GM19023 (cell line): ENCODE measurements around the gene ARPC5L.
A peak's percentile ranks its signal among the peaks of the same experiment; 100 is the strongest.

Experiments
- ATAC-seq: cut with Tn5 transposase; IDR thresholded peaks from one replicate; pipeline ENCODE4 v1.9.1; 2021; ENCODE audit warnings: mild to moderate bottlenecking, moderate library complexity; ENCODE audit not compliant: unreplicated experiment

Gene ARPC5L

DNA sequence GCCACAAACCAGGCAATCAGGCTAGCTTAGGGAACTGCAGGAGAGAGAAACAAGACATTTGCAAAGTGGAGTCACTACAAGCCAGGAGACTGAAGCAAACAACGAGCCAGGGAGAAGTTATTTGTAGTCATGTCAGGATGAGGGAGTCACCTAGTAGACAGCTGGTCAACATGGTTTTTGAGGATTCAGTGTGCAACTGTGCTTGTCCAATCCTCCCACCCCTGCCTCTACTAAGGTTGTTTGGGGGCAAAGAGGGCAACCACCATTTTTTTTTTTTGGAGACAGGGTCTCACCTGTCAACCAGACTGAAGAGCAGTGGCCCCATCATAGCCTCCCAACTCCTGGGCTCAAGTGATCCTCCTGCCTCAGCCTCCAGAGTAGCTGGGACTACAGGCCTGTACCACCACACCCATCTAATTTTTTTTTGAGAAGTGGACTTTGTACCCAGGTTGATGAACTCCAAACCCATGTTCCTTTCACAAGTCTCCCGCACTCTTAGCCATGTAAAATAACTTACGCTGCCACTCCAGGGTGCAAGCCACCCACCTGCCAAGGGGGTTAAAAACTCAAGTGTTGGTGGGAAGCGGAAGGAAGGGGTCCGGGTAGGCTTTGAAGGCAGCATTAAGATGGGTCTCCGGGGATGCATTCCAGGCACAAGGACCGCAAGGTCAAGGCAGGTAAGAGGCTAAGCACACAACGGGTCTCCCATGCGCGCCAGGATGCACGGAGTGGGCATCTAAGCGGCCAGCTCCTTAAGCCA, 1.2 kb upstream of the ARPC5L start:
- ATAC-seq = no peak

- ATAC-seq = no peak
Observed at GRCh38 chr9:124863371-124863871, 1.5 kb downstream of the ARPC5L start.

DNA sequence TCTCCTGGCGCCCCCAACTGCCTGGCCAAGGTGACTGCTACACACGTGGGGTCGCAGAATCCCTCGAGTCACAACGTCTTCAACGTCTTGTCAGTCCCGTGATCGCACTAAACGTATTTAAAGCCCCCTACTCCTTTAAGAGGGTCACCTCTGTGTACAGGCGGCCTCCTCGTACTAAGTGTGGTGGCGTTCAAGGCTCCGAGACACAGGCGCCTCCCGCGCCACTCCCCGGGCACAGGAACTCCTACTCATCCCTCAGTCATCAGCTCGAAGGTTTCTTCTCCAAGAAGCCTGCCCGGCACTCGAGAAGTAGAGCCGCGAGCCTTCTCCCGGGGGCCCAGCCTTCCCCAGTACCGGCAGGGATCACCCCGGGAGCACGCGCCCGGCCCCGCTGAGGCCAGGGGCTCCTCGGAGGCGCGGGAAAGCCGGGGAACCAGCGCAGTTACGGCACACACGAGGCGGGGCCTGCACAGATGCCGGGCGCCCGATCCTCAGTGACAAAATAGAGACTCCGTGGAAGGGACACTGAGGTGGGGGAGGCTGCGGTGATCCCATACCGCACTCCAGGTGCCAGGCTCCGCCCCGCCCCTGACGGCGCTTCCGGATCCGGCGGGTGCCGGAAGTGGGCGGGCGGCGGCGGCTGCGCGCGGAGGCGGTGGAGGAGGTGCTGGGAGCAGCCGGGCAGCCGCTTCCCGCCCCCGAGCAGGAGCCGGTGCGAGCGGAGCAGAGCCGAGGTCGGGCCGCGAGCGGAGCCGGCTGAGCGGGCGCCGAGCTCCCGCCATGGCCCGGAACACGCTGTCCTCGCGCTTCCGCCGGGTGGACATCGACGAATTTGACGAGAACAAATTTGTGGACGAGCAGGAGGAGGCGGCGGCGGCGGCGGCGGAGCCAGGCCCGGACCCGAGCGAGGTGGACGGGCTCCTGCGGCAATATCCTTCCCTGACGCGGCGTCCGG, 6.9 kb downstream of the ARPC5L start:
- peak; percentile 66 for ATAC-seq

DNA sequence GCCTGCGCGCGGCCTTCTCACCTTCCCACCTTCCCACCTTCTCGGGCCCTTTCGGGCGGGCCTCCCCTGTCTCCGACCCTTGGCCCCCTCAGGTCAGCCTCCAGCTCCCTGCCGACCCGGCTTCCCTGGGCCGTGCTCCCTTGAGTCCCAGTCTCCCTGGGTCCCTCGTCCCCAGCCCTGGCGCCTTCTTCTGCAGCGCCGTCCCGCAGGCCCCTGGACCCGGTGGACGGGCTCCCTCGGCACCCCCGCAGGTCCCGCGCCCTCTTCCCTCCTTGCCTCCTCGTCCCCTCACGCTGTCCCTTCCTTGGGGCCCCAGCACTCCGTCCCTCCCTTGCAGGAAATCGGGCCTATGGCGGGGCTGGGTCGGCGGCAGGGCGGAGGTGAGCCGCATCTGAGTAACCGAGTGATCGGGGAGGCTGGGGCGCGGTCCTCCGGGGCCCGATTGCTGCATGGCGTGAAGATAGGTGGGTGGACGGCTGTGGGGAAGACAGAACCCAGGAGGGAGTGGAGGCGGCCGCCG, 7.6 kb downstream of the ARPC5L start:
- peak; percentile 6 for ATAC-seq

- ATAC-seq = peak; percentile 41
Observed at GRCh38 chr9:124869986-124870560, 8.1 kb downstream of the ARPC5L start.

GRCh38 chr9:124870723-124871122, 8.8 kb downstream of the ARPC5L start:
- no peak for ATAC-seq

DNA sequence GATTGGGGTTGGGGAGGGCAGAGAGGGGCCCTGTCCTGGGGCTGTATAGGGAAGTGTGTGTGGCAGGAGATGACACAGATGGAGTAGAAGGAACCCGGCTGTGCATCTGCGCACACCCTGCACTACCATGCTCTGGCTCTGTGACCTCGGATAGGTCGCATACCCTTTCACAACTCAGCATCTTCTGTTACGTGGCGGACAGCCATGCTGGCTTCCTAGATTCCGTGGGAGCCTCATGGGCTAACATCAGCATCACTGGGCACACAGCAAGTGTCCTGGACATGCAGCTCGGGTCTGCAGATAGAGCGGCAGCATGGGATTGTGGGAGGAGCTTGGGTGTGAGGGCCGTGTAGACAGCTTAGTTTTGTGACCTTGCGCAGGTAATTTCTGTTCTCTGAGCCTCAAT, 9.2 kb downstream of the ARPC5L start:
- ATAC-seq = no peak

- ATAC-seq = no peak
Observed at GRCh38 chr9:124873664-124874063, 11.7 kb downstream of the ARPC5L start.

- ATAC-seq = no peak
Observed at GRCh38 chr9:124875501-124875900, 13.6 kb downstream of the ARPC5L start.

- no peak for ATAC-seq
Observed at GRCh38 chr9:124877021-124877782, 15.3 kb downstream of the ARPC5L start.

DNA sequence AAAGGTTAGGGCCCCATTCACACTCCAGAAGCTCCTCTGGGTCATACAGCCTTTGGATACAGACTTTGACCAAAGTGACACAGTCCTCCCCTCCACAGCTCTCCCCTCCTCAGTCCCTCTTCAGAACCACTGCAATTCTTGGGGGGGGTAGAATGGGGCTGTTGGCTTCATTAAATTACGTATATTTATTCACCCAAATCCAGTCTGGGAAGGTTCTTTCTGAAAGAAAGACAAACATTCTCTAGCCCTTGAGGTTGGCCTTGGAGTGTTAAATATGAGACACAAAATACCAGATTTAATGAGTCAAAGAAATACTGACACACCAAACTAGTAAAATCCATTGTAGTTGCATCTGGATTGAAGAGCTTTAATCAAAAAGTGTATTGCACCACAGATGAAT, 16.1 kb downstream of the ARPC5L start:
- ATAC-seq = no peak

DNA sequence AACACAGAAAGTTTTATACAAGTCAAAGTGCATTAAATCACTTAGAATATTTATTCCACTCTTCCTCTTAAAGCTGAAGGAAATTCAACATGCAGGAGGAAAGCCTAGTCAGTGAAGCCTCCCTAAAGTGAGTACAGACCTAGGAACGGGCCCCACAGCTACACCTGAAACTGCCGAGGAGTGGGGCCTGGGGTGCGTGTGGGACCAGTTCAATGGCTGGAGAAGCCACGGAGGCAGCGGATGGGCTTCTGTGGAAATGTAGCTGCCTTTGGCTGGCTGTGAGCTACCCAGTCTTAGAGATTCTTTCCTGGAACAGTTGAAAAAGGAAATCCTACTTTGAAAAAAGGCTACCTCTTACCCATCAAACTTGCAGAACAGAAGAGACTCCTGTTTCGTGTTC, 16.6 kb downstream of the ARPC5L start:
- no peak for ATAC-seq

GRCh38 chr9:124879226-124879625, 17.3 kb downstream of the ARPC5L start:
- ATAC-seq = no peak

DNA sequence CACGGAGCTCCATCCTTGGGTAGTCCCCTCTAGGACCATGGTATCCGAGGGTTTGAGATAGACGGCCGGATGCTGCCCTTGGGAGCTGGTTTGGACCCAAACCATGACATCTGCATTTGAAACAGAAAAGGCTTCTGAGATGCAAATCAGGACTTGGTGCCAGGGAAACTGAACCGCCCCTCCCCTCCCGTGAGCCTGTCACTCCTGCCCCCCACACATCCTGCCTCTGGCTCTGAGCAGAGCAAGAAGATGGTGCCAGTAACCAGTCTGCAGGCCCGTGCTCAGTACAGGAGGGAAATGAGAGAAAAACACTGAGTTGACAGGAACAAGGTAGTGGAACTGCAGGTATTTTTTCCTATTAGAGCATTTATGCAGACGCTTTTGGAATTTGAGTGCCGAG, 18.6 kb downstream of the ARPC5L start:
- ATAC-seq = no peak

GRCh38 chr9:124881138-124881743, 19.3 kb downstream of the ARPC5L start:
- no peak for ATAC-seq

DNA sequence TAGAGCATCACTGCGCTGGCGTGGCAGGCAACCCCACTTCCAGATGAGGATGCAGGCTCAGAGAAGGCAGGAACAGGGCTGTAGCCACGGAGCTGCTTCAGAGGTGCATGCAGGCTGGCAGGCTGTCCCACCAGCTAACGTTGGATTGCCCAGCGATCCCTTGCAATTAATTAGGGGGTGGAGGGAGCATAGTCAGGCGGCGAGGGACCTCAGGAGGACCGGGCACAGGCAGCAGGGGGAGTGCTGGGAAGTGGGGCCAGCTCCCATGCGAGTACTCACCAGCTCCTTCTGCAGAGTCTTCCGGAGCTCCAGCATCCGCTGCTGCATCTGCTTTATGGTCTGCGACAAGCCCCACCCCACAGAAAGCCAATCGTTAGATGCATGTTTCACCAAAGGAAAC, 20.3 kb downstream of the ARPC5L start:
- no peak for ATAC-seq

- ATAC-seq = no peak
Observed at GRCh38 chr9:124884376-124884775, 22.4 kb downstream of the ARPC5L start.

DNA sequence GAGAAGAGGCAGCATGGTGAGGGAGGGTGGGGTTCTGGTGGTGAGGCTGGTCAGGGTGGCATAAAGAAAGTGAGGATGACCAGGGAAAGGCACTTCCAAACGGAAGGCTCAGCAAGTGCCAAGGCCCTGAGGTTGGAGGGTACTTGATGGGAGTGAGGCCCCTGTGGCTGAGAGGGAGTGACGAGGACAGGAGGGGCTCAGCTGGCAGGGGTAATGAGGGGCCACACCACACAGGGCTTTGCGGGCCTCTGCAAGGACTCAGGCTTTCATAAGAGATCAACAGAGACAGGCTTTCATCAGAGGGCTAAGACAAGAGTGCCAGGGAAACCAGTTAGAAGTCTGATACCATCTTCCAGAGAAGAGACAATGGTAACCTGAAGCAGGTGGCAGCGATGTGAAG, 23.6 kb downstream of the ARPC5L start:
- ATAC-seq = no peak

DNA sequence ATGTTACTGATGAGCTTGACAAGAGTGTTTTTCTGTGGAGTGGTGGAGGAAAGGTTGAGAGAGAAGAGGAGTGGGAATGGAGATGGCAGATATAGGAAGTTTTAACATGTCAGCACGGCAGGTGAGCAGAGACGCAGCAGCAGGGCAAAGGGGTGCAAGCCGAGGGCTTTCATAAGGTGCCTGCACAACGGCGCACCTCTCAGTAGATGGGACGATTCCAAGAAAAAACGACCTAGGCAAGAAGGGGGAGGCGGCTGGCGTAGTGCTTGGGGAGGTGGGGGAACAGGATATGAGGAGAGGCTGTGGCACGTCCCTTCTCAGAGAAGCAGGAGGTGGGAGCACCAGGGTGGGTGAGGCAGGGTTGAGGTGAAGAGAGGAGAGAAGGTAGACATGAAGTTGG, 24.5 kb downstream of the ARPC5L start:
- ATAC-seq = no peak

DNA sequence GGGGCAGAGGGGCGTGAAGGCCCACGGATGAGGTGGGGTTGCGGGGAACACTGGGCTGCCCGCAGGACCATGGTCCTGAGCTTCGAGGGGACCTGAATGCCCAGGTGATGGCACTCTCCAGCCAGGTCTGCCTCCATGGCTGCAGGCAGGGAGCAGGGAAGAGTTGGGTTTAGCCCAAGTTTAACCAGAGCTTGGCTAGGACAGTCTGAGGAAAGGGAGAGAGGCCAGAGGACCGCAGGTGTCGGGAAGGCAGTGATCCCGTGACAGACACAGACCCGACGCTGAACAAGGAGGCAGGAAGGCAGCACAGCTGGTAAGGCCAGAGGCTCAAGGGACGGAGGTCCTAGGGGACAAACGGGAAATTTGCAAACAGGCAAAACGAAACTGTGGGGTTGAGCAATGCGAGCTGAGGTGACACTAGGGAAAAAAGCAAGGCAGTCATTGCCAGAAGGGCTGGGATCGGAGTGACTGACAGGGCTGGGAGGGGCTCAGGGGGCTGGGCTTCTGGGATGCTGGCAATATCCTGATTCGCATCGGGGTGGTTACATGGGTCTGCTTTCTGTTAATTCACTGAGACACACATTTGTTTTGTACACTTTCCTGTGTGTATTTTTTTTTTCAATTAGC, 25.0 kb downstream of the ARPC5L start:
- no peak for ATAC-seq
